GM12878 (cell line): ENCODE results near the gene NOTCH4.
"Not testable (repeated sequence)": the region's sequence is repeated elsewhere in the genome, so short reads cannot be mapped to it uniquely, and the experiment has no call there.

Experiments used
- CTCF ChIP-seq, 3 experiments: IDR thresholded peaks in 2 of 3; conservative IDR thresholded peaks in 1 of 3; 2 replicates each; pipeline ENCODE4 v1.5.1; 2011; ENCODE audit warnings: low read depth in 3 of 3, low read length in 3 of 3, mild to moderate bottlenecking in 3 of 3, control low read depth in 2 of 3, moderate library complexity in 2 of 3, inconsistent platforms in 1 of 3, mixed read lengths in 1 of 3; ENCODE audit not compliant: control insufficient read depth in 2 of 3, insufficient read depth in 1 of 3; ENCODE audit errors: extremely low read depth in 1 of 3
- GATAD2B ChIP-seq: fragments of 450-650 bp; conservative IDR thresholded peaks from 2 replicates; pipeline ENCODE4 v1.6.1; 2017; ENCODE audit warnings: low read depth, mild to moderate bottlenecking, moderate library complexity
- MLLT1 ChIP-seq: fragments of 450-650 bp; IDR thresholded peaks from 2 replicates; pipeline ENCODE4 v1.6.1; 2016; ENCODE audit warnings: mild to moderate bottlenecking
- SMC3 ChIP-seq: IDR thresholded peaks from 2 replicates; pipeline ENCODE4 v1.6.1; 2011; ENCODE audit warnings: low read length, improper control_type of control experiment, borderline replicate concordance
- TBL1XR1 ChIP-seq: IDR thresholded peaks from 2 replicates; pipeline ENCODE4 v1.6.1; 2012; ENCODE audit warnings: low read depth, low read length, improper control_type of control experiment
- YY1 ChIP-seq: IDR thresholded peaks from 2 replicates; pipeline ENCODE4 v1.6.1; 2011; ENCODE audit warnings: low read depth, mild to moderate bottlenecking, low read length
- TF ChIP-seq, protein P1 (sequence below): IDR thresholded peaks from 2 replicates; pipeline ENCODE4 v1.6.1; 2012; ENCODE audit warnings: mild to moderate bottlenecking, low read depth, low read length

DNA sequence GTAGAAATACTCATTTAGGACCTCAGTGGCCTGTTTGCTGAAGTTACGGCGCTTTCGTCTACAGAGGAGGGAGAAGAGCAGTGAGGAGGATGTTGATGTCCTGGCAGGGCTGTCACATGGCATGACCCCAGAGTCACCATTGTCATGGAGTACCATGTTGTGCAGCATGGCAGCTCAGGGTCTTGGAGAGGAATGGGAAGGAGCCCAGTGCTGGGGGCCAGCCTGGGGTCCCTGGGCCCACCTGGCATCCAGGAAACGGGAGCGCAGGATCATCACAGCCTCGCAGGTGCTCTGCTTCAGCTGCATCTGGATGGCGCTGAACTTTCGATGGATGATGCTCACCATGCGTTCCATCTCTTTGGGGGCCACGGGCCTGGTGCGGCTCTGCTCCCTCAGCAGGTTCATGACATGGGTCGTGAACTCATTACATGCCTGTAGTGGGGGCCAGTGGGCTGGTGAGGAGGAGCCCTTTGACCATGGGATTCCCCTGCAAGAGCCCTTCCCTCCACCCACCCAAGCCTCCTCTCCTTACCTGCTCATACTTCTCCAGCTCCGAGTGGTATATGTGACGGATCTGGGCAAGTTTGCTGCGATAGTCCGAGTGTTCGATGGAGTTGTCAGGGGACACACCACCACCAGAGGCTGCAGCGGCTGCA lies 36.0 kb downstream of the NOTCH4 start:
- not testable (repeated sequence) for TF ChIP-seq CTCF (IDR thresholded peaks at IDR 0.05 in 2 of 3, conservative IDR thresholded peaks at IDR 0.05 in 1 of 3; ENCODE audit: control insufficient read depth in 2 of 3, extremely low read depth in 1 of 3, insufficient read depth in 1 of 3, low read depth in 3 of 3, low read length in 3 of 3); YY1; GATAD2B; TBL1XR1; MLLT1; SMC3
- TF ChIP-seq, protein P1, sequence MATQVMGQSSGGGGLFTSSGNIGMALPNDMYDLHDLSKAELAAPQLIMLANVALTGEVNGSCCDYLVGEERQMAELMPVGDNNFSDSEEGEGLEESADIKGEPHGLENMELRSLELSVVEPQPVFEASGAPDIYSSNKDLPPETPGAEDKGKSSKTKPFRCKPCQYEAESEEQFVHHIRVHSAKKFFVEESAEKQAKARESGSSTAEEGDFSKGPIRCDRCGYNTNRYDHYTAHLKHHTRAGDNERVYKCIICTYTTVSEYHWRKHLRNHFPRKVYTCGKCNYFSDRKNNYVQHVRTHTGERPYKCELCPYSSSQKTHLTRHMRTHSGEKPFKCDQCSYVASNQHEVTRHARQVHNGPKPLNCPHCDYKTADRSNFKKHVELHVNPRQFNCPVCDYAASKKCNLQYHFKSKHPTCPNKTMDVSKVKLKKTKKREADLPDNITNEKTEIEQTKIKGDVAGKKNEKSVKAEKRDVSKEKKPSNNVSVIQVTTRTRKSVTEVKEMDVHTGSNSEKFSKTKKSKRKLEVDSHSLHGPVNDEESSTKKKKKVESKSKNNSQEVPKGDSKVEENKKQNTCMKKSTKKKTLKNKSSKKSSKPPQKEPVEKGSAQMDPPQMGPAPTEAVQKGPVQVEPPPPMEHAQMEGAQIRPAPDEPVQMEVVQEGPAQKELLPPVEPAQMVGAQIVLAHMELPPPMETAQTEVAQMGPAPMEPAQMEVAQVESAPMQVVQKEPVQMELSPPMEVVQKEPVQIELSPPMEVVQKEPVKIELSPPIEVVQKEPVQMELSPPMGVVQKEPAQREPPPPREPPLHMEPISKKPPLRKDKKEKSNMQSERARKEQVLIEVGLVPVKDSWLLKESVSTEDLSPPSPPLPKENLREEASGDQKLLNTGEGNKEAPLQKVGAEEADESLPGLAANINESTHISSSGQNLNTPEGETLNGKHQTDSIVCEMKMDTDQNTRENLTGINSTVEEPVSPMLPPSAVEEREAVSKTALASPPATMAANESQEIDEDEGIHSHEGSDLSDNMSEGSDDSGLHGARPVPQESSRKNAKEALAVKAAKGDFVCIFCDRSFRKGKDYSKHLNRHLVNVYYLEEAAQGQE, result not testable (repeated sequence)
